Measurements from ENCODE around the gene PDHA1. TPM values are rescaled to one million over a fixed set of nuclear protein-coding genes. Genes with fewer than 3 reads are reported as not detected.

PDHA1 gene
- total and polyA plus RNA-seq, 2 donors, result 90.3 to 145 TPM

DNA sequence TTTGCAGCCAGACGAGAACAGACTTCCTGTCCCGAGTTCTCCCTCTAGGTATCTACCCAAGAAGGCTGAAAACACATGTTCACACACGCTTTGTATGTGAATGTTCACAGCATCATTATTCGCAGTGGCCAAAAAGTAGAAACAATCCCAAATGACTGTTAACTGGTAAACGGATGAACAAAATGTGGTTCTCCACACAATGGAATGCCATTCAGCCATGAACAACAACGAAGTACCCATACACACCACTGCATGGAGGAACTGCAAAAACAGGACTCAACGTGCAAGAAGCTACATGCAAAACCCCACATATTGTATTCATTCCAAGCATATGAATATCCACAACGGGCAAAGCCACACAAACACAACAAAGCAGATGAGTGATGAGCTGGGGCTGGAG, 45.0 kb downstream of the PDHA1 start:
- no peaks in the 10 kb centered on the region for H3K36me3 ChIP-seq (ENCODE audit: insufficient read depth)
- no peak overlapping the region for H3K4me3 ChIP-seq (ENCODE audit: low read depth, low read length)
- WGBS, result 80% methylated on average over 8 of the region's 8 CpGs
- H3K4me1 ChIP-seq (ENCODE audit: insufficient read depth), result no peaks in the 10 kb centered on the region
- no peak overlapping the region for H3K27ac ChIP-seq (ENCODE audit: low read depth)
- no peak for DNase-seq (ENCODE audit: extremely low spot score)

DNA sequence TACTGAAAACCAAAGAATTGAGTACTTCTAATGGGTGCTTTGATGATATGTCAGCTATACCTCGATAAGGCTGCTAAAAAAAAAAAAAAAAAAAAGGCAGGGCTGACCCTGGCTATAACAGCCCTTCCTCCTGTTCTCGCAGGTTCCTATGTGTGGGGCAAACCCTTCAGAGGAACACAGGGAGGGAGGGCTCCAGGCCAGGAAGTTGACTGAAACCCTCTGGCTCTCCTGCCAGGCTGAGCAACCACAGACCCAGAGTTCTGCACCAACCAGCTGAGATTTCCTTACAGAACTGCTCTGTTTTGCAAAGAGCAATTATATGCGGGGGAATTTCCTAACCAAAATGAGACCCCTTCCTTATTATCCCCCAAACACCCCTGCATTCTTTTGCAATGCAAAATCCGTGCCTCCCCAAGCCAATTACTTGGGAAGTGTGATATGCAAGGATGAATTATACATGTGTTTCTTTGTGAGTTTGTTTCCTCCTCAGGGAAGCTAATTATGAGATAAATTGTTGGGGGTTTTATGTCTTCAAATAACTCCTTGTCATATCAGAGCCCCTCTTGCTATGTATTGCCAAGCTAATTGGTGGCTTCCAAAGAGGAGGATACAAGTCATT, 45.6 kb downstream of the PDHA1 start:
- H3K4me1 ChIP-seq (ENCODE audit: insufficient read depth), result no peaks in the 10 kb centered on the region
- no peak overlapping the region for H3K4me3 ChIP-seq (ENCODE audit: low read depth, low read length)
- H3K27ac ChIP-seq (ENCODE audit: low read depth), result no peak overlapping the region
- H3K36me3 ChIP-seq (ENCODE audit: insufficient read depth), result no peaks in the 10 kb centered on the region
- DNase-seq (ENCODE audit: extremely low spot score), result no peak
- WGBS, result 20% methylated on average over 4 of the region's 4 CpGs

DNA sequence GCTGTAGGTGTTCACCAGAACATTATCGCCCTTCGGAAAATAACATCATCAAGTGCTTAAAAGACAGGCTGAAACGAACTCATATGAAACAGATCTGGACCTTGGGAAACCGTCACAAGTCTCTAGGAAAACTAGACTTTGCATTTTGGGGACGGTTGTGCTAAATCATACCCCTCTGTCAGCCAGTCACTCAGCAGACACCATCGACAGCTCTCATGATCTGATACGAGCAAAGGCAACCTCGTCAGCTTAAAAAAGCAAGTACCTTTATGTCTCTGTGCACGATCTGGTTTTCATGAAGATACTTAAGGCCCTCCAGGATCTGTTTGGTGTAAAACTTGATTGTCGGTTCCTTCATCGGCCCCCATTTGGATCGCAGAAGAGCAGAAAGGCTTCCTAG, 48.4 kb downstream of the PDHA1 start:
- no peak overlapping the region for H3K4me3 ChIP-seq (ENCODE audit: low read depth, low read length)
- 85% methylated on average over 12 of the region's 12 CpGs for WGBS
- DNase-seq (ENCODE audit: extremely low spot score), result no peak
- no peaks in the 10 kb centered on the region for H3K36me3 ChIP-seq (ENCODE audit: insufficient read depth)
- no peaks in the 10 kb centered on the region for H3K4me1 ChIP-seq (ENCODE audit: insufficient read depth)
- H3K27ac ChIP-seq (ENCODE audit: low read depth), result no peak overlapping the region

DNA sequence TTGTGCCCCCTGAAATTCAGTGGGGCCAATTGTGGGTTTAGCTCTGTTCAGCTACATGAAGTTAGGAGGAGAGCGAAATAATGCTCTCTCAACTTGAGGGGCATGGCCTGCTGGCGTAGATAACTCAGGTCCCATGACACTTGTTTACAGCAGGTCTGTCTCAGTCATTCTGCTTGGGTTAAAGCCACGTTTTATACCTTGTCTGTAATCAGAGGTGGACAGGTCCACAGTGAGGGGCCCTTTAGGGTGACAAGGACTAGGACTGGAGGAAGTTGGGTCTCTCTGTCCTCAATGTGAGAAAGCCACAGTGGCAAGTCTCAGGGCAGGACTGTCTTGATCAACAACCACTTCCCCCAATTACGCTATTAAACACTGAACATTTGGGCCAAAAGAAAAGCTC, 49.0 kb downstream of the PDHA1 start:
- H3K36me3 ChIP-seq (ENCODE audit: insufficient read depth), result no peaks in the 10 kb centered on the region
- no peak overlapping the region for H3K27ac ChIP-seq (ENCODE audit: low read depth)
- no peak overlapping the region for H3K4me3 ChIP-seq (ENCODE audit: low read depth, low read length)
- no peaks in the 10 kb centered on the region for H3K4me1 ChIP-seq (ENCODE audit: insufficient read depth)
- 74% methylated on average over 4 of the region's 4 CpGs for WGBS
- no peak for DNase-seq (ENCODE audit: extremely low spot score)

DNA sequence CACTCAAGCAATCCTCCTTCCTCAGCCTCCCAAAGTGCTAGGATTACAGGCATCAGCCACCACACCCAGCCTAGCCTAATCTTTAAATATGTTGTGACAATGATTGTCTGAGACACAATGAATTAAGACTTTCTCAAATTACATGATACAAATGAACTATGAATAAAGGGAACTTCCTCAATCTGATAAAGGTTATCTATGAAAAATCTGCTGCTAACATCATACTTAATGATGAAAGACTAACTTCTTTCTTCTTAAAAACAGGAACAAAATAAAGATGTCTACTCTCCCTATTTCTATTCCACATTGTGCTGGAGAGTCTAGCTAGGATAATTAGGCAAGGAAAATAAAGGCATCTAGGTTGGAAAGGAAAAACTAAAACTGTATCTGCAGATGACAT, 60.0 kb downstream of the PDHA1 start:
- H3K36me3 ChIP-seq (ENCODE audit: insufficient read depth), result no peaks in the 10 kb centered on the region
- H3K4me1 ChIP-seq (ENCODE audit: insufficient read depth), result no peaks in the 10 kb centered on the region
- no peak overlapping the region for H3K4me3 ChIP-seq (ENCODE audit: low read depth, low read length)
- no peak overlapping the region for H3K27ac ChIP-seq (ENCODE audit: low read depth)
- no peak for DNase-seq (ENCODE audit: extremely low spot score)

DNA sequence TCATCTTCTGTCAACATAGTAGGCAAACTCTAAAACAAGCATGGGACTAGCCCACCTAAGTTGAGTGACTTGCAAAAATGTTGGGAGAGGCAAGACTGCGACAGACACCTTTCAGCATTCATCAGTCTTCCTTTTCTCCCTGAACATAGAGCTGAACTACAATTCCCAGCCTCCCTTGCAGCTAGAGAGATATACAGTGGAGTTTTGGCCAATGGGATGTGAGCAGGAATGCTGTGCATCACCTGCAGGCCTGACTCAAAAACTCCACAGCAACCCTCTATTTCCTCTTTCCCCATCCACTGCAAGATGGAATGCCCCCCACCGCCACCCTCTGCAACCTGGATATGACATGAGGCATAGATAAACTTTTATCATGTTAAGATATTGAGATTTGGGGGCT, 66.5 kb downstream of the PDHA1 start:
- 87% methylated on average over 2 of the region's 2 CpGs for WGBS
- no peaks in the 10 kb centered on the region for H3K4me1 ChIP-seq (ENCODE audit: insufficient read depth)
- H3K4me3 ChIP-seq (ENCODE audit: low read depth, low read length), result no peak overlapping the region
- DNase-seq (ENCODE audit: extremely low spot score), result no peak
- no peak overlapping the region for H3K27ac ChIP-seq (ENCODE audit: low read depth)
- H3K36me3 ChIP-seq (ENCODE audit: insufficient read depth), result no peaks in the 10 kb centered on the region

Small RNAs within 50 kb of the gene (small RNA-seq; reads per million reads assigned to genes)
- gene RF00019, result not detected

Other genes starting within 250 kb of the PDHA1 start
- gene ADGRG2, start 221.5 kb upstream of the PDHA1 start, total RNA-seq, result 1.5 TPM
- gene ADGRG2, start 221.5 kb upstream of the PDHA1 start, polyA plus RNA-seq, result 2.4 TPM
- gene MAP3K15, start 171.6 kb downstream of the PDHA1 start, total RNA-seq, result 0.26 TPM
- gene MAP3K15, start 171.6 kb downstream of the PDHA1 start, polyA plus RNA-seq, result 0.10 TPM